Immature natural killer cell (primary cell): ENCODE results near the gene ARF4. TPM values are rescaled to one million over a fixed set of nuclear protein-coding genes. Genes with fewer than 3 reads are reported as not detected.
A peak's percentile ranks its signal among the peaks of the same experiment; 100 is the strongest.

ENCODE experiments used
- DNase-seq, 3 donors: peaks; one replicate each; pipeline ENCODE4 v3.0.0; 2022; ENCODE audit warnings: mixed read lengths in 1 of 3
- H3K27ac Mint-ChIP-seq, 6 donors: one replicate each; pipeline ENCODE4 v1.8.0; 2020; ENCODE audit warnings: mixed read lengths in 6 of 6, mild to moderate bottlenecking in 5 of 6, inconsistent platforms in 4 of 6, moderate library complexity in 3 of 6
- H3K27me3 Mint-ChIP-seq, 3 donors: one replicate each; pipeline ENCODE4 v1.8.0; 2020 to 2021; ENCODE audit warnings: low read depth in 3 of 3, mild to moderate bottlenecking in 3 of 3, mixed read lengths in 3 of 3, moderate library complexity in 3 of 3, inconsistent platforms in 1 of 3
- H3K36me3 Mint-ChIP-seq, 3 donors: one replicate each; pipeline ENCODE4 v1.8.0; 2020; ENCODE audit warnings: mixed read lengths in 3 of 3, inconsistent platforms in 2 of 3, mild to moderate bottlenecking in 2 of 3
- H3K4me1 Mint-ChIP-seq, 2 donors: one replicate each; pipeline ENCODE4 v1.8.0; 2020; ENCODE audit warnings: inconsistent platforms in 2 of 2, mild to moderate bottlenecking in 2 of 2, mixed read lengths in 2 of 2, moderate library complexity in 1 of 2
- H3K4me3 Mint-ChIP-seq, 5 donors: one replicate each; pipeline ENCODE4 v1.8.0; 2020; ENCODE audit warnings: mild to moderate bottlenecking in 5 of 5, mixed read lengths in 5 of 5, inconsistent platforms in 3 of 5, moderate library complexity in 3 of 5
- H3K9me3 Mint-ChIP-seq, 6 donors: one replicate each; pipeline ENCODE4 v1.8.0; 2020; ENCODE audit warnings: mild to moderate bottlenecking in 6 of 6, mixed read lengths in 6 of 6, inconsistent platforms in 4 of 6, moderate library complexity in 3 of 6
- polyA plus RNA-seq, 3 donors: library from polyadenylated mRNA; unstranded; fragments of 300-500 nt; fragmentation: Illumina TruSeq; gene quantifications; one replicate each; pipeline ENCODE4 v1.2.3, GENCODE V29; 2021

Gene ARF4
- polyA plus RNA-seq, 3 donors from 2014 or later: 136 to 221 (median 158) TPM

DNA sequence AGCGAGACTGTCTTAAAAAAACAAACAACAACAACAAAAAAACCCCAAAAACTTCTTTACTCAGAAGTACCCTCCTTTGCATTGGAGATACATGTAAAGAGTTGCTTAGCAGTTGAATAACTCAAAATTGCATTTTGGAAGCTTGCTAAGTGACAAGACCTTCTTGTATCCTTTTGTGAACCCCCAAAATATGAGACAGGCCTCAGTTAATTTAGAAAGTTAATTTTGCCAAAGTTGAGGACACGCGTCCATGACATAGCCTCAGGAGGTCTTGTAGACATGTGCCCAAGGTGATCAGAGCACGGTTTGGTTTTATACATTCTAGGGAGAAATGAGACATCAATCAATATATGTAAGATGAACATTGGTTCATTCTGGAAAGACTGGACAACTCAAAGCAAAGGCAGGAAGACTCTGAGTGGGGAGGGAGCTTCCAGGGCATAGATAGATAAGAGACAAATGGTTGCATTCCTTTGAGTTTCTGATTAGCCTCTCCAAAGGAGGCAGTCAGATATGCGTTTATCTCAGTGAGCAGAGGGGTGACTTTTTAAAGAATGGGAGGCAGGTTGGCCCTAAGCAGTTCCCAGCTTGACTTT is 1.7 kb upstream of the ARF4 start:
- peak overlapping the region; percentile 100 for H3K27ac Mint-ChIP-seq
- peak overlapping the region; percentile 95 to 100 (median 98) for H3K4me3 Mint-ChIP-seq
- H3K9me3 Mint-ChIP-seq: no peaks in the 10 kb centered on the region
- H3K27me3 Mint-ChIP-seq: peaks cover 19 to 24% (median 23%) of the 10 kb centered on the region in 3 donors
- DNase-seq: no peak
- H3K36me3 Mint-ChIP-seq: peaks cover 0 to 4% (median 0%) of the 10 kb centered on the region in 3 donors
- H3K4me1 Mint-ChIP-seq: peaks cover 46 to 52% of the 10 kb centered on the region in 2 donors

GRCh38 chr3:57596495-57597126 is 533 bp downstream of the ARF4 start:
- Mint-ChIP-seq H3K4me1 (peaks cover 56 to 74% of the 10 kb centered on the region in 2 donors), H3K4me3 (peak overlapping the region; percentile 95 to 100 (median 98)), H3K27ac (peak overlapping the region; percentile 100), H3K27me3 (peaks cover 19 to 25% (median 22%) of the 10 kb centered on the region in 3 donors), H3K36me3 (no peaks in the 10 kb centered on the region), H3K9me3 (no peaks in the 10 kb centered on the region)
- peak; percentile 59 to 68 (median 68) for DNase-seq

GRCh38 chr3:57594576-57594975 is 2.6 kb downstream of the ARF4 start:
- H3K4me3 Mint-ChIP-seq: peak overlapping the region in 4 of 5 donors; percentile 95 to 100 (median 98)
- no peaks in the 10 kb centered on the region for H3K9me3 Mint-ChIP-seq
- H3K36me3 Mint-ChIP-seq: no peaks in the 10 kb centered on the region
- peak overlapping the region; percentile 17 to 100 (median 52) for H3K27ac Mint-ChIP-seq
- H3K4me1 Mint-ChIP-seq: peaks cover 56 to 80% of the 10 kb centered on the region in 2 donors
- no peak for DNase-seq
- H3K27me3 Mint-ChIP-seq: peaks cover 19 to 27% (median 22%) of the 10 kb centered on the region in 3 donors

- Mint-ChIP-seq H3K36me3 (no peaks in the 10 kb centered on the region), H3K27ac (peak overlapping the region in 5 of 6 donors; percentile 17 to 67 (median 34)), H3K27me3 (peaks cover 19 to 27% (median 22%) of the 10 kb centered on the region in 3 donors), H3K4me3 (peak overlapping the region in 3 of 5 donors; percentile 25 to 98 (median 95)), H3K9me3 (no peaks in the 10 kb centered on the region), H3K4me1 (peaks cover 54 to 76% of the 10 kb centered on the region in 2 donors)
- DNase-seq: no peak
These were observed 3.0 kb downstream of the ARF4 start for GRCh38 chr3:57594144-57594543.

DNA sequence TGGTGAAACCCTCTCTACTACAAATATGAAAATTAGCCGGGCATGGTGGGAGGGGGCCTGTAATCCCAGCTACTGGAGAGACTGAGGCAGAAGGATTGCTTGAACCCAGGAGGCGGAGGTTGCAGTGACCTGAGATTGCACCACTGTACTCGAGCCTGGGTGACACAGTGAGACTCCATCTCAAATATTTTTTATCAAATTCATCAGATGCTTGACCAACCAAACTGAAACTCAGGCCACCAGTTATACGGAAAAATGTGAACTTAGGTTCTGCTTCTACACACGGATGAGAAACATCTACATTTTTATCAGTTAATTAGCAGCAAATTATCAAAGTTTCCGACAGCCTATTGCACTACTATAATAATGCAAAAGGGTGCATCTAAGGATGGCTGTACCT is 4.8 kb downstream of the ARF4 start:
- peaks cover 41 to 69% of the 10 kb centered on the region in 2 donors for H3K4me1 Mint-ChIP-seq
- no peaks in the 10 kb centered on the region for H3K36me3 Mint-ChIP-seq
- no peaks in the 10 kb centered on the region for H3K9me3 Mint-ChIP-seq
- H3K4me3 Mint-ChIP-seq: no peak overlapping the region
- peak overlapping the region in 2 of 6 donors; percentile 11 to 32 for H3K27ac Mint-ChIP-seq
- no peak for DNase-seq
- H3K27me3 Mint-ChIP-seq: peaks cover 10 to 20% (median 16%) of the 10 kb centered on the region in 3 donors

DNA sequence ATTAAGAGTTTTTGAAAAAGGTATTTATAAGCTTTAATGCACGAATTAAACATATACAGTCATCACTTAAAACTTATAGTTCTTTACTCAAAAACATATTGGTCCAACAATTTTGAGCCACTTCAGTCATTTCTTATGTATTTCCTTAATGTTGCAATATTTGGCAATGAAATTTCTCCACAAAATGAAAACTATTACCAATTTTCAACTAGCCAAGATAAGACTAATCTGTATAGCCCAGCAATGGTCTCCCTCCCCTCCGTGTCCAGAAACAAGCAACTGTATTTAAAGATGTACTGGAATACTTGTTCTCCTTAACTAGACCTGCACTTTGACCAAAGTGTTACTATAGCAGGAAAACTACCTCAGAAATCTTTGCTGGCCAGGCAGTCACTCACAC is 9.2 kb downstream of the ARF4 start:
- Mint-ChIP-seq H3K4me3 (no peak overlapping the region), H3K36me3 (peaks cover 0 to 10% (median 0%) of the 10 kb centered on the region in 3 donors), H3K4me1 (peaks cover 19 to 58% of the 10 kb centered on the region in 2 donors), H3K27ac (no peak overlapping the region), H3K9me3 (no peaks in the 10 kb centered on the region), H3K27me3 (peaks cover 0 to 7% (median 2%) of the 10 kb centered on the region in 3 donors)
- no peak for DNase-seq

GRCh38 chr3:57586778-57587177 is 10.4 kb downstream of the ARF4 start:
- Mint-ChIP-seq H3K36me3 (peaks cover 0 to 10% (median 3%) of the 10 kb centered on the region in 3 donors), H3K27ac (peak overlapping the region in 1 of 6 donors; percentile 6), H3K27me3 (peaks cover 0 to 4% (median 2%) of the 10 kb centered on the region in 3 donors), H3K4me1 (peaks cover 17 to 52% of the 10 kb centered on the region in 2 donors), H3K9me3 (no peaks in the 10 kb centered on the region), H3K4me3 (no peak overlapping the region)
- DNase-seq: no peak

- no peak overlapping the region for H3K4me3 Mint-ChIP-seq
- H3K27me3 Mint-ChIP-seq: peaks cover 0 to 4% (median 3%) of the 10 kb centered on the region in 3 donors
- no peaks in the 10 kb centered on the region for H3K9me3 Mint-ChIP-seq
- DNase-seq: no peak
- H3K27ac Mint-ChIP-seq: peak overlapping the region in 3 of 6 donors; percentile 17 to 56 (median 42)
- peaks cover 0 to 10% (median 3%) of the 10 kb centered on the region in 3 donors for H3K36me3 Mint-ChIP-seq
- peaks cover 17 to 42% of the 10 kb centered on the region in 2 donors for H3K4me1 Mint-ChIP-seq
These were observed 13.6 kb downstream of the ARF4 start for GRCh38 chr3:57583544-57583943.

- Mint-ChIP-seq H3K27ac (peak overlapping the region in 3 of 6 donors; percentile 24 to 62 (median 53)), H3K9me3 (no peaks in the 10 kb centered on the region), H3K36me3 (peaks cover 0 to 10% (median 3%) of the 10 kb centered on the region in 3 donors), H3K4me3 (no peak overlapping the region), H3K27me3 (peaks cover 0 to 4% (median 3%) of the 10 kb centered on the region in 3 donors), H3K4me1 (peaks cover 13 to 35% of the 10 kb centered on the region in 2 donors)
- DNase-seq: no peak
These were observed 14.5 kb downstream of the ARF4 start for GRCh38 chr3:57582474-57583168.

DNA sequence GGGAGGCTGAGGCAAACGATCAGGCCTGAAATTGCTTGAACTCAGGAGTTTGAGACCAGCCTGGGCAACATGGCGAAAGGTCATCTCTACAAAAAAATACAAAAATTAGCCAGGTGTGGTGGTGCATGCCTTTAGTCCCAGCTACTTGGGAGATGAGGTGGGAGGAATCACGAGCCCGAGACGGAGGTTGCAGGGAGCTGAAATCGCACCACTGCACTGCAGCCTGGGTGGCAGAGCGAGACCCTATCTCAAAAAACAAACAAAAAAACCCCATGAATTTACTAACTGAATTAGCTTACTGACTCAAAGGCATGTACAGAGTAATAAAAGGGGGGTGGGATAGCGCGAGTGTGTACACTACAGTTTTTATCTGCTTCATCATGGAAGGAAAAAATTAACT is 19.3 kb downstream of the ARF4 start:
- no peak overlapping the region for H3K4me3 Mint-ChIP-seq
- H3K4me1 Mint-ChIP-seq: peaks cover 18 to 29% of the 10 kb centered on the region in 2 donors
- H3K27me3 Mint-ChIP-seq: peaks cover 0 to 2% (median 0%) of the 10 kb centered on the region in 3 donors
- peak overlapping the region in 5 of 6 donors; percentile 21 to 66 (median 50) for H3K27ac Mint-ChIP-seq
- no peaks in the 10 kb centered on the region for H3K9me3 Mint-ChIP-seq
- DNase-seq: no peak
- peaks cover 5 to 16% (median 13%) of the 10 kb centered on the region in 3 donors for H3K36me3 Mint-ChIP-seq

DNA sequence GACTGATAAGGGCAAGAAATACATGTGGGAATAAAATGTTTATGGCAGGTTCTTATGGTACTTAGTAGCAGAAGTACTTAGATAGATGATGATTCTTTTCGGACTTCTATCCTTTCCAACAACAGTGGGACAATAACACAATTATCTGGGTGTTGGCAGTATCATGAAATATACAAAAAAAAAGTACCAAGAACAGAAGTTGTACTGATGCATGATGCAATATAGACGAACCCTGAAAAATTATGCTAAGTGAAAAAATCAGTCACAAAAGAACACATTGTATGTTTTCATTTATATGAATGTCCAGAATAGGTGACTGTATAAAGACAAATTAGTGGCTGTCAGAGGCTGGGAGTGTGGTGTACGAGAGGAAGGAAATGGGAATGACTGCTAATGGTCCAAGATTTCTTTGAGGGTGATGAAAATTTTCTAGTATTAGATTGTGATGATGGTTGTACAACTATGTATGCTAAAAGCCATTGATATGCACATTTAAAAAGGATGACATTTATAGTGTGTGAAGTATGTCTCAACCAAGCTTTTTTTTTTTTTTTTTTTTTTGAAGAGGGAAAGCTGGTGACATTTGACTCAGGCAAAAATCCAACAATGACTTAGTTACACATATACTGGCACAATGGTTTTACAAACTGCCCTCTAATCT is 21.0 kb downstream of the ARF4 start:
- H3K9me3 Mint-ChIP-seq: no peaks in the 10 kb centered on the region
- no peak for DNase-seq
- H3K27ac Mint-ChIP-seq: peak overlapping the region; percentile 25 to 79 (median 64)
- H3K36me3 Mint-ChIP-seq: peaks cover 5 to 25% (median 17%) of the 10 kb centered on the region in 3 donors
- peaks cover 0 to 2% (median 0%) of the 10 kb centered on the region in 3 donors for H3K27me3 Mint-ChIP-seq
- peaks cover 17 to 26% of the 10 kb centered on the region in 2 donors for H3K4me1 Mint-ChIP-seq
- H3K4me3 Mint-ChIP-seq: no peak overlapping the region

- Mint-ChIP-seq H3K27me3 (no peaks in the 10 kb centered on the region), H3K4me1 (peaks cover 13 to 21% of the 10 kb centered on the region in 2 donors), H3K27ac (no peak overlapping the region), H3K4me3 (no peak overlapping the region), H3K36me3 (peaks cover 2 to 30% (median 13%) of the 10 kb centered on the region in 3 donors), H3K9me3 (no peaks in the 10 kb centered on the region)
- DNase-seq: no peak
These were observed 25.0 kb downstream of the ARF4 start for GRCh38 chr3:57572096-57572495.

GRCh38 chr3:57570878-57571277 is 26.3 kb downstream of the ARF4 start:
- Mint-ChIP-seq H3K27me3 (no peaks in the 10 kb centered on the region), H3K27ac (peak overlapping the region in 2 of 6 donors; percentile 4 to 27), H3K36me3 (peaks cover 0 to 26% (median 6%) of the 10 kb centered on the region in 3 donors), H3K9me3 (no peaks in the 10 kb centered on the region), H3K4me1 (peaks cover 3 to 16% of the 10 kb centered on the region in 2 donors), H3K4me3 (no peak overlapping the region)
- no peak for DNase-seq
